Measurements from ENCODE around the gene ATG13. TPM values are rescaled to one million over a fixed set of nuclear protein-coding genes. Genes with fewer than 3 reads are reported as not detected.

Gene ATG13
- total and polyA plus RNA-seq, 2 of the 8 experiments (the other 6 are each of a cell fraction or from before 2014, with no cell fraction given): 65.0 to 77.4 TPM

- TF ChIP-seq SAP30 (IDR thresholded peaks at IDR 0.05; ENCODE audit: insufficient read depth, insufficient replicate concordance, low read length) (no peak), NANOG (IDR thresholded peaks at IDR 0.05; ENCODE audit: insufficient read depth, low read depth, low read length, poor library complexity, severe bottlenecking) (no peak), SIN3A (conservative IDR thresholded peaks at IDR 0.05 in 1 of 2, IDR thresholded peaks at IDR 0.05 in 1 of 2; ENCODE audit: low read depth in 1 of 2, low read length in 2 of 2) (no peak)
These were observed 22.0 kb downstream of the ATG13 start (continued) for GRCh38 chr11:46639197-46639839.

All from H1 (cell line).